ENCODE measurements around the gene CUBN.
A peak's percentile ranks its signal among the peaks of the same experiment; 100 is the strongest.

The CUBN gene

DNA sequence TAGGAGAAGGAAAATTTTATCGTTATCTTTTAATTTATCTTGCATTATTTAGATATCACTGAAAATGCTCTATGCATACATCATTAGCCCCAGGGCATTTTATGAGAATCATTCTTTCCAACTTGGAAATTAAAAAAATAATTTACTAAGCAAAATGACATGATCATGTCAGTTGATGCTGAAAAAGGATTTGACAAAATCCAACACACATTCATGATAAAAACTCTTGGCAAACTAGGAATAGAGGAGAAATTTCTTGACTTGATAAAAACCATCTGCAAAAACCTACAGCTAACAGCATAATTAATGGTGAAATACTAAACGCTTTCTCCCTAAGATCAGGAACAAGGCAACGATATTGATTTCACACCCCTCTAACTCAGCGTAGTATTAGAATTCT is 272.2 kb downstream of the CUBN start:
- no peak for DNase-seq (ENCODE audit: low read depth, low spot score)
- no peak overlapping the region for H3K4me3 ChIP-seq (ENCODE audit: low read depth, low read length)

DNA sequence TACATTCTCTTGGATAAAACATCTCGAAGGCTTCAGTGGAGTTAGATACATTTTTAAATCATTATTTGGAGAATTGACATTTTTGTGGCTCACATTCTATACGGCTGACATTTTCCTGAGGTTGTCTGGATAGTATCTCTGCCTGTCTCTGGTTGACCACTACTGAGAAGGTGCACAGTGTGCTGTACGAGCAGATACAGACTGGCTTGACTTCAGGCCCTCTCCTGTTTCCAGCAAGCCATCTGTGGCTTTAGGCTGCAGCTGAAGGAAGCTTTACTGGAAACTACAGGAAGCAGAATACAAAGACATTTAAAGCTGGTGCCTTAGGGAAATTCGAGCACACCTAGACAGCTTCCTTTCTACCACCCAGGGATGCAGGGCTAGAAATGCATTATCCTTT is 273.0 kb downstream of the CUBN start:
- TF ChIP-seq, protein P1, sequence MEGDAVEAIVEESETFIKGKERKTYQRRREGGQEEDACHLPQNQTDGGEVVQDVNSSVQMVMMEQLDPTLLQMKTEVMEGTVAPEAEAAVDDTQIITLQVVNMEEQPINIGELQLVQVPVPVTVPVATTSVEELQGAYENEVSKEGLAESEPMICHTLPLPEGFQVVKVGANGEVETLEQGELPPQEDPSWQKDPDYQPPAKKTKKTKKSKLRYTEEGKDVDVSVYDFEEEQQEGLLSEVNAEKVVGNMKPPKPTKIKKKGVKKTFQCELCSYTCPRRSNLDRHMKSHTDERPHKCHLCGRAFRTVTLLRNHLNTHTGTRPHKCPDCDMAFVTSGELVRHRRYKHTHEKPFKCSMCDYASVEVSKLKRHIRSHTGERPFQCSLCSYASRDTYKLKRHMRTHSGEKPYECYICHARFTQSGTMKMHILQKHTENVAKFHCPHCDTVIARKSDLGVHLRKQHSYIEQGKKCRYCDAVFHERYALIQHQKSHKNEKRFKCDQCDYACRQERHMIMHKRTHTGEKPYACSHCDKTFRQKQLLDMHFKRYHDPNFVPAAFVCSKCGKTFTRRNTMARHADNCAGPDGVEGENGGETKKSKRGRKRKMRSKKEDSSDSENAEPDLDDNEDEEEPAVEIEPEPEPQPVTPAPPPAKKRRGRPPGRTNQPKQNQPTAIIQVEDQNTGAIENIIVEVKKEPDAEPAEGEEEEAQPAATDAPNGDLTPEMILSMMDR (IDR thresholded peaks at IDR 0.05; ENCODE audit: insufficient read depth, low read length, missing control alignments), result no peak
- H3K4me3 ChIP-seq (ENCODE audit: low read depth, low read length), result no peak overlapping the region
- ChIA-PET CTCF (interaction anchor here (0.7 to 3.3 kb wide), 6 partner anchors 8 to 402 kb away, joined by 3 to 12 read pairs (median 6); no protein-coding TSS in a partner anchor), POLR2A (interaction anchor here (1.4 kb wide), 1 partner anchor 372 kb away, joined by 5 read pairs; no protein-coding TSS in a partner anchor)
- DNase-seq (ENCODE audit: low read depth, low spot score), result peak; percentile 24

More for the DNA sequence above, 272.2 kb downstream of the CUBN start:
- POLR2A ChIA-PET, result no interaction called here
- TF ChIP-seq, protein P1 (IDR thresholded peaks at IDR 0.05; ENCODE audit: insufficient read depth, low read length, missing control alignments), result no peak
- CTCF ChIA-PET, result interaction anchor here (0.6 to 3.3 kb wide), 6 partner anchors 8 to 401 kb away, joined by 3 to 9 read pairs (median 4); no protein-coding TSS in a partner anchor

DNA sequence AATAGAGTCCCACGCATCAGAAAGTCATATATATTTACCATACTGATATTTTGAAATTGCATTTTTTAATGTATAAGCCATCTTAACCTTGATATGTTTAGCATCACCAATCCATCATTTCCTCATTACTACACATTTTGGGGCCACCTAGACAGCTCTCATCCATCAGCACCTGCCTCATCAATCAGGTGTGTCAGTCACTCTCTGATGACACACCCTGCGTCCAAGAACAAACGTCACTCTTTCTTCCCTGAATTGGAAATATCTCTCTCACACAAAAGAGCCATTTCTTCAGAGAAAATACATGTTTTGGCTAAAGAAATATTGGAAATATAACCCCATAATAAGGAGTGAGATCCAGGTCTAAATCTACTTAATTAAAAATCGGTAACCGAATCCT is 273.5 kb downstream of the CUBN start:
- ChIA-PET POLR2A (interaction anchor here (1.4 kb wide), 1 partner anchor 373 kb away, joined by 5 read pairs; no protein-coding TSS in a partner anchor), CTCF (interaction anchor here (1.2 to 3.3 kb wide), 4 partner anchors 8 to 403 kb away, joined by 3 to 12 read pairs (median 9); no protein-coding TSS in a partner anchor)
- H3K4me3 ChIP-seq (ENCODE audit: low read depth, low read length), result no peak overlapping the region
- TF ChIP-seq, protein P1 (IDR thresholded peaks at IDR 0.05; ENCODE audit: insufficient read depth, low read length, missing control alignments), result no peak
- DNase-seq (ENCODE audit: low read depth, low spot score), result no peak

DNA sequence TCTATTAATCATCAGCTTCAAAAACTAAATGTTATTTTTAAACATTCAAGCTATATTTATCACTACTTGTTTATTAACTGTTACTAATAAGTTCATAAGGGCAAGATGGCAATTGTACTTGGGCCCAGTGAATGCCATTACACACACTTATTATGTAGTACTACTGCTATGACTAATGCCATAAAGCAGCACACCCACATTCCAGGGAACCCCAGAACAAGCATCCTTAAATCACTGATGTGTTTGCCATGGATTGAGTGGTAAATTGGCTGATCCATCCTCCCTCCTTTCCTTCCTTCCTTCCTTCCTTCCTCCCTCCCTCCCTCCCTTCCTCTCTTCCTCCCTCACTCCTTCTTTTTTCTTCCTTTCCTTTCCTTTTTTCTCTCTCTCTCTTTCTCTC is 275.0 kb downstream of the CUBN start:
- ChIA-PET CTCF (interaction anchor here (1.1 to 3.3 kb wide), 6 partner anchors 10 to 404 kb away, joined by 3 to 23 read pairs (median 7); no protein-coding TSS in a partner anchor), POLR2A (no interaction called here)
- no peak for DNase-seq (ENCODE audit: low read depth, low spot score)
- no peak overlapping the region for H3K4me3 ChIP-seq (ENCODE audit: low read depth, low read length)
- TF ChIP-seq, protein P1 (IDR thresholded peaks at IDR 0.05; ENCODE audit: insufficient read depth, low read length, missing control alignments), result no peak

DNA sequence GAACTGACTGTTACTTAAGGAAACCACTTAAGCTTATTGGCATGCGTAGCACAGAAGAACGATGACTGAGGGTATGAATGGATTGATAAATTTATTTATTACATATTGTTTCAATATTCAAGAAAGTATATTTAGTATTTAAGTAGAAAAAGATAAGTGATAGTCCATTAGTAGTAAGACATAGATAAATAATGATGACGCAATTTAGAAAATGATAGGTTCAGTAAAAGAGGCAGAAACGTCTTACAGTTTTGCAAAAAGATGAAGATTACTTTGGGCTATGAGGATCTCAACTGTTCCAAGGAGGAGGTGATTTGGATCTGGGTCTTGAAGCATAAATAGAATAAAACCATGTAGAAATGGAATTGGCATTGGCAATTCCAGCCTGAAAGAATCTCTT is 275.8 kb downstream of the CUBN start:
- no peak for DNase-seq (ENCODE audit: low read depth, low spot score)
- TF ChIP-seq, protein P1 (IDR thresholded peaks at IDR 0.05; ENCODE audit: insufficient read depth, low read length, missing control alignments), result no peak
- no peak overlapping the region for H3K4me3 ChIP-seq (ENCODE audit: low read depth, low read length)
- POLR2A ChIA-PET, result no interaction called here
- CTCF ChIA-PET, result interaction anchor here (1.0 to 3.3 kb wide), 23 partner anchors 9 to 576 kb away, joined by 3 to 23 read pairs (median 4); partner anchors contain the start of gene TRDMT1

DNA sequence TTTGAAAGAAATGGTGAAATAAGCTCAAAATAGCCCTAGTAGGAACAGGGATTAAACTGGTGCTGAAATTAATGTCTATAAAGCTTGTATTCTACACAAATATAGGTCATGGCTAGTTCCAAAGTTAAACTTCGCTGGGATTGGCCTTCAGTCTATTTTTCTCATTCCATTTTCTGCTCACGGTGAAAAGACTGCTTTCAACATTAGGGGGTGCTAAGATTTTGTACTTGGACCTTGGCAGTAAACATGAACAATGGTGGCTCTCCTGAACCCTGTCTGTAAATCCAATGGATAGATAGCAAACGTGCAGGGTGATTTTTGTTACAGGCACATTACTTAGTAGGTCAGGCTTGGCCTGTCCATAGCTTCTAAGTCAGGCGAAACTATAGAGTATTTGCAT is 276.4 kb downstream of the CUBN start:
- DNase-seq (ENCODE audit: low read depth, low spot score), result no peak
- POLR2A ChIA-PET, result interaction anchor here (1.0 kb wide), 1 partner anchor 377 kb away, joined by 3 read pairs; no protein-coding TSS in a partner anchor
- CTCF ChIA-PET, result interaction anchor here (0.7 to 3.3 kb wide), 42 partner anchors 9 to 577 kb away, joined by 3 to 23 read pairs (median 4); partner anchors contain the start of genes CUBN and TRDMT1
- no peak overlapping the region for H3K4me3 ChIP-seq (ENCODE audit: low read depth, low read length)
- TF ChIP-seq, protein P1 (IDR thresholded peaks at IDR 0.05; ENCODE audit: insufficient read depth, low read length, missing control alignments), result peak; percentile 53

All from AG04449 (cell line).